Kidney (tissue), 14 donors: ENCODE measurements around the gene PRDM13. TPM values are rescaled to one million over a fixed set of nuclear protein-coding genes. Genes with fewer than 3 reads are reported as not detected.

Source experiments
- DNase-seq, 5 donors: peaks; one replicate each; pipeline ENCODE4 v3.0.0-alpha.2; 2013 to 2020
- FAIRE-seq: peaks from 2 replicates; lab custom pipeline; 2012; peaks lifted over from hg19 to GRCh38; lab: Jason Lieb, UNC
- H3K27ac ChIP-seq, 2 donors: one replicate each; pipeline ENCODE4 v1.7.0; 2013; ENCODE audit warnings: low read depth in 2 of 2, low read length in 2 of 2, inconsistent platforms in 1 of 2
- H3K27me3 ChIP-seq: one replicate; pipeline ENCODE4 v1.7.1; 2013; ENCODE audit warnings: low read length, inconsistent platforms; ENCODE audit not compliant: control insufficient read depth, insufficient read depth
- H3K36me3 ChIP-seq, 3 donors: one replicate each; pipeline versions ENCODE4 v1.7.0 to v1.7.1; 2013; ENCODE audit warnings: low read length in 3 of 3, control low read depth in 1 of 3, inconsistent platforms in 1 of 3; ENCODE audit not compliant: insufficient read depth in 3 of 3, control insufficient read depth in 2 of 3
- H3K4me1 ChIP-seq, 3 donors: one replicate each; pipeline versions ENCODE4 v1.7.0 to v1.7.1; 2013; ENCODE audit warnings: low read length in 3 of 3, inconsistent platforms in 1 of 3, low read depth in 1 of 3; ENCODE audit not compliant: control insufficient read depth in 2 of 3, insufficient read depth in 2 of 3
- H3K4me3 ChIP-seq, 3 donors: one replicate each; pipeline versions ENCODE4 v1.7.0 to v1.8.1; 2013; ENCODE audit warnings: low read length in 3 of 3, control low read depth in 1 of 3, inconsistent platforms in 1 of 3
- H3K9ac ChIP-seq, 3 donors: one replicate each; pipeline versions ENCODE4 v1.7.0 to v1.7.1; 2013; ENCODE audit warnings: low read length in 3 of 3, control low read depth in 1 of 3, inconsistent platforms in 1 of 3
- H3K9me3 ChIP-seq, 3 donors: one replicate each; pipeline versions ENCODE4 v1.7.0 to v1.7.1; 2013; ENCODE audit warnings: low read length in 3 of 3, control low read depth in 1 of 3, inconsistent platforms in 1 of 3; ENCODE audit not compliant: control insufficient read depth in 2 of 3, insufficient read depth in 1 of 3
- CTCF ChIP-seq: IDR thresholded peaks from 3 replicates; pipeline ENCODE4 v1.5.1; 2012; ENCODE audit warnings: mild to moderate bottlenecking, moderate library complexity, borderline replicate concordance; ENCODE audit not compliant: insufficient read depth; ENCODE audit errors: extremely low read depth
- intact Hi-C: fragments of 100-400 bp; cut with DNase I; formaldehyde crosslinking; loops from one replicate; pipeline ENCODE4 v1.11.1; 2022
- polyA plus RNA-seq: library from polyadenylated mRNA; stranded (reverse); fragments of 350-450 nt; fragmentation: Illumina TruSeq; extraction: RNeasy Lipid Tissue Mini Kit (QIAGEN cat#74804); gene quantifications from one replicate; pipeline ENCODE4 v1.2.3, GENCODE V29; 2014; ENCODE audit warnings: low read depth, low replicate concordance; ENCODE audit not compliant: insufficient read depth
- total RNA-seq: library from RNA; stranded (reverse); fragmentation: NEBNext Ultra II Directional; extraction: Animal tissue kit (Norgen Biotek cat#: 25700); gene quantifications from one replicate; pipeline ENCODE4 v1.2.1, GENCODE V29; 2021
- donor health status: control.
- donor health status: control.
- donor health status: control.
- donor health status: control.
- donor health status: control.
- donor health status: DM: yes; HTN: yes; CAD: no.
- donor health status: Normal renal cell carcinoma (clear cell type).

Gene PRDM13
- total and polyA plus RNA-seq, 2 donors from 2014 or later, result not detected

- intact Hi-C loops, result no loop called here
- H3K27me3 ChIP-seq, result no peaks in the 10 kb centered on the region
- no peak overlapping the region for H3K9ac ChIP-seq
- DNase-seq (no peak), FAIRE-seq (no peak)
- no peak overlapping the region for H3K4me3 ChIP-seq
- no peaks in the 10 kb centered on the region for H3K4me1 ChIP-seq
- no peaks in the 10 kb centered on the region for H3K36me3 ChIP-seq
- H3K9me3 ChIP-seq, result no peaks in the 10 kb centered on the region
- TF ChIP-seq CTCF, result no peak
- H3K27ac ChIP-seq, result no peak overlapping the region
Measured at GRCh38 chr6:99575544-99576227, 30.9 kb upstream of the PRDM13 start.

GRCh38 chr6:99579781-99580180, 26.9 kb upstream of the PRDM13 start:
- no peaks in the 10 kb centered on the region for H3K36me3 ChIP-seq
- FAIRE-seq (no peak), DNase-seq (no peak)
- no peaks in the 10 kb centered on the region for H3K27me3 ChIP-seq
- no peaks in the 10 kb centered on the region for H3K4me1 ChIP-seq
- H3K27ac ChIP-seq, result no peak overlapping the region
- H3K9ac ChIP-seq, result no peak overlapping the region
- TF ChIP-seq CTCF, result no peak
- H3K4me3 ChIP-seq, result no peak overlapping the region
- no peaks in the 10 kb centered on the region for H3K9me3 ChIP-seq
- intact Hi-C loops, result no loop called here

- no peak overlapping the region for H3K9ac ChIP-seq
- H3K36me3 ChIP-seq, result no peaks in the 10 kb centered on the region
- no peak overlapping the region for H3K27ac ChIP-seq
- no peak for TF ChIP-seq CTCF
- no peak overlapping the region for H3K4me3 ChIP-seq
- FAIRE-seq (no peak), DNase-seq (no peak)
- intact Hi-C loops, result no loop called here
- H3K4me1 ChIP-seq, result peaks cover 0 to 12% (median 0%) of the 10 kb centered on the region in 3 donors
- no peaks in the 10 kb centered on the region for H3K9me3 ChIP-seq
- peaks cover 46% of the 10 kb centered on the region for H3K27me3 ChIP-seq
Measured at GRCh38 chr6:99587792-99588191, 18.8 kb upstream of the PRDM13 start.
